HG03039 (cell line): ENCODE data around the gene NUPR1.
"Not testable (repeated sequence)": the region's sequence is repeated elsewhere in the genome, so short reads cannot be mapped to it uniquely, and the experiment has no call there.

Source experiments
- ATAC-seq: cut with Tn5 transposase; IDR thresholded peaks from one replicate; pipeline ENCODE4 v1.9.1; 2021; ENCODE audit warnings: mild to moderate bottlenecking, moderate library complexity; ENCODE audit not compliant: unreplicated experiment

Gene NUPR1

GRCh38 chr16:28538733-28539596 lies at the start of gene NUPR1:
NUPR1 (minus strand) TSS chr16:28538974; CDS start chr16:28538907, 67 bp downstream.
- ATAC-seq: no peak

DNA sequence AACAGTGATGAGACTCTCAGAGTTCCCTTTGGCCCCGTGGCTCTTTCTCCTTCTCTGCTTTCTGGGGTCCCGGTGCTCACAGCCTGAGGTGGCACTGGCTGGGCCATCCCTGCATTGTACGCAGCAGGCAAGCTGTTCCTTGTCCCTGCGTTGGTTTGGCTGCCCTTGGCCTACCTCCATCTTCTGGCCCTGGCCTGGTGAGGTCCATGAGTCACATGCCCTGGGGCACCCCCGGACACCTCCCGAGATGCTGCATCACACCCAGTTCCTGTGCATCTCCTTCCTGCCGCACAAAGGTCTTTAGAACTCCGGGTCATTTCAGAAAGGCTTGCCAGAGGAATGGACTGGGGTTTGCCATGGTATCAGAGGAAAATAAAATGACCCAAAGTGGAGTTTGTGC lies 48.6 kb upstream of the NUPR1 start:
- no peak for ATAC-seq

GRCh38 chr16:28586466-28586865 lies 47.7 kb upstream of the NUPR1 start:
- no peak for ATAC-seq

- no peak for ATAC-seq
These were observed 46.9 kb upstream of the NUPR1 start for GRCh38 chr16:28585674-28586073.

- no peak for ATAC-seq
These were observed 42.0 kb upstream of the NUPR1 start for GRCh38 chr16:28580726-28581315.

GRCh38 chr16:28575446-28576109 lies 36.8 kb upstream of the NUPR1 start:
- ATAC-seq: no peak

- ATAC-seq: no peak
These were observed 36.2 kb upstream of the NUPR1 start for GRCh38 chr16:28574925-28575324.

GRCh38 chr16:28573738-28574718 lies 35.3 kb upstream of the NUPR1 start:
- ATAC-seq: no peak

GRCh38 chr16:28572696-28573510 lies 34.1 kb upstream of the NUPR1 start:
- no peak for ATAC-seq

GRCh38 chr16:28569968-28570752 lies 31.4 kb upstream of the NUPR1 start:
- no peak for ATAC-seq

- no peak for ATAC-seq
These were observed 30.2 kb upstream of the NUPR1 start for GRCh38 chr16:28569021-28569420.

- no peak for ATAC-seq
These were observed 28.5 kb upstream of the NUPR1 start for GRCh38 chr16:28567292-28567691.

DNA sequence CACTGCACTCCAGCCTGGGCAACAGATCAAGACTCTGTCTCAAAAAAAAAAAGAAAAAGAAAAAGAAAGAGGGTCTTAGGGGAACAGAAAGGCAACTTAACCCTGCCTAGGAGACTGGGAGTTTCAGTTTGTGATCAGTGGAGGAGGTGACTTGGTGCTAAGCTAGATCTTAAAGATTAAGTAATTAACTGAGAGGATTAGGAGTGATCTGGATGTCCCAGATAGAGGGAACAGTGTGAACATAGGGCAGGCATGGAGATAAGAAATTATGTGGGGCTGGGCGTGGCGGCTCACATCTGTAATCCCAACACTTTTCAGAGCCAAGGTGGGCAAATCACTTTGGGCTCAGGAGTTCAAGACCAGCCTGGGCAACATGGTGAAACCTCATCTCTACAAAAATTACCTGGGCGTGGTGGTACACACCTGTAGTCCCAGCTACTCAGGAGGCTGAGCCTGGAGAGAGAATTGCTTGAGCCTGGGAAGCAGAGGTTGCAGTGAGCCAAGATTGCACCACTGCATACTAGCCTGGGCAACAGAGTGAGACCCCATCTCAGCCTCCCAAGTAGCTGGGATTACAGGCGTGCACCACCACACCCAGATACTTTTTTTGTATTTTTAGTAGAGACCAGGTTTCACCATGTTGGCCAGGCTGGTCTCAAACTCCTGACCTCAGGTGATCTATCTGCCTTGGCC lies 27.6 kb upstream of the NUPR1 start:
- ATAC-seq: not testable (repeated sequence)

DNA sequence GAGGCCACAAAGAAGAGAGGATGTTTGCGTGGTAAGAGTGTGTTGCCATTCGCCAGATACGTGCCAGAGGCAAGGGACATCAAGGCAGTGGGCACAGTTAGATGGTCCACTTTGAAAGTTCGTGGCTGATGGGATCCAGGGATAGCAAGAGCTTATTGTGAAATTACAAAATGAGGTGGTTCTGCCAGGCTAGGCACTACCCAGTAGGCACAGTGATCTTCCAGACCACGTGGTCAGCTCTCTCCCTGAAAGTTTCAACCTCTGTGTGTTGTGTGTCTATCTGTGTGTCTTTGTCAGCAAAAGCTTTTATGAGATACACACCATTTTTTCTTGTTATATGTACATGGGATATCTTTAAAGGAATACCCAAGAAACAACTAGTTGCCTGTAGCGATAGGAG lies 24.4 kb upstream of the NUPR1 start:
- ATAC-seq: no peak

DNA sequence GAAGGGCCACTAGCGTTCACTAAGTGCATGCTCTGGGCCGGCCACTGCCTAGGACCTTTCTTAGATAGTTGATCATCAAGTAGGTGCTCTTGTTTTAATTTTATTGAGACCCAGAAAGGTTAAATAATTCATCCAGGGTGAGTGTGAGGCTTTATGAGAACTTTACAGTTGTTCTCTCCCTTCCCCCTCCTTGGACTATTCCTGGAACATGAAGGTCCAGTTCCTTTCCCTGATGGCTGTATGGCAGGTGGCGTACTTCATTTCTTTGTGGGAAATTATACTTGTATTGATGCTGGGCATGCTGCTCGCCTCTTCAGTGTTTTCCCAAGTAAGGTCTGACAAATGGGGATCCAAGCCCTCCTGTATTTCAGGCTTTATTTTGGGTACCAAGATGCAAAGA lies 23.4 kb upstream of the NUPR1 start:
- ATAC-seq: no peak

DNA sequence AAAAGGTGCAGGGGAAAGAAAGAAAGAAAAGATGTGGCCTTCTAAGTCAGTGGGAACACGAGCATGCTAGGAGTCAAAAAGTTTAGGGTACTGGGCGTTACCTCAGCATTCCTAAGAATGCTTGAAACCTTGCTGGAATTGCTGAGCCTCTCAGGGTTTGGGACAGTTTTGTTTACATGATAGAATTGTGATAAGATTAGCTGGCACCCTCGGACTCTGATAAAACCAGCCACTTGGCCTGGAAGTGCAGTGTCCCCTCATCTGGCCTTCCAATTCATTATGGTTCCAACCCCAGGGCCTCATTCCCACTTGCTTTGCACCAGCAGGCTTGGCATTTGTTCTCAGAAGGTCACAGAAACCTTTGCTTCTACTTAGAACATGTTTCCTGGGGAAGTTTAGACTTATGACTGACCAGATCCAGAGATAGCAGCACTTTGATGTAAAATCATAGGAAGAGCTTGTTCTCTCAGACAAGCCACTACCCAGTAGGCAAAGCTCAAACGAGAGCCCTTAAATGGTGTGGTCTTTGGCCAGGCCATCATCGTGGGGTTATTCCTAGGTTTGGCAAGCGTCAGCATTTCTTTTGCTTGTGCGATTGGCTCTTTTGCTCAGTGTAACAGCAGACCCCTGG lies 22.9 kb upstream of the NUPR1 start:
- no peak for ATAC-seq

GRCh38 chr16:28558456-28558855 lies 19.7 kb upstream of the NUPR1 start:
- ATAC-seq: no peak

DNA sequence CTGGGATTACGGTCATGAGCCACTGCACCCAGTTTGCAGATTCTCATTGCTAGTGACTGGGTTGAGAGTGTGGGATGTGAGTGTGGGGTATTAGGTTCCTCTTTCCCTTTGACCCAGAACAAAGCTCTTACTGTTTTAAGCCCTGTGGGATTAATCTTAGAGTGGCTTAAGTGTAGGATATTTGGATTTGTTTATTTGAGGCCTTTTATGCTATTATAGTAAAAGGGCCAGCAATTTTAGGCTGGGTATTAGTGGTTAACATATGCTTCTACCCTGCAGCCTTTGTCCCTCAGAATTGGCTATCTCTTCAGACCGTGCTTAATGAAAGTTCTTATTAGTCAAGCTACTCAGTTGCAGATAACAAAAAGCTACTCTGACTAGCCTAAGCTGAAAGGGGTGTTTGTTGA lies 18.1 kb upstream of the NUPR1 start:
- no peak for ATAC-seq
